Karpas-422 (cell line): ENCODE measurements around the gene FRZB. TPM values are rescaled to one million over a fixed set of nuclear protein-coding genes. Genes with fewer than 3 reads are reported as not detected.

ENCODE experiments used
- DNase-seq: peaks from one replicate; pipeline ENCODE4 v3.0.0-alpha.2; 2015
- H2AFZ ChIP-seq: fragments of 200-600 bp; sonication (generic); 2 replicates; pipeline ENCODE4 v1.6.1; 2014; ENCODE audit warnings: antibody characterized with exemption, low read length, mixed read lengths
- H3K27ac ChIP-seq: fragments of 200-600 bp; sonication (generic); 2 replicates; pipeline ENCODE4 v1.5.1; 2014; ENCODE audit warnings: mild to moderate bottlenecking, low read length, moderate library complexity
- H3K27me3 ChIP-seq: fragments of 200-600 bp; sonication (generic); 2 replicates; pipeline ENCODE4 v1.6.1; 2014; ENCODE audit warnings: low read length, mixed read lengths
- H3K36me3 ChIP-seq: fragments of 200-600 bp; sonication (generic); 2 replicates; pipeline ENCODE4 v1.6.1; 2014; ENCODE audit warnings: low read length, mixed read lengths; ENCODE audit not compliant: insufficient read depth
- H3K4me1 ChIP-seq: fragments of 200-600 bp; sonication (generic); 2 replicates; pipeline ENCODE4 v1.6.1; 2014; ENCODE audit warnings: mild to moderate bottlenecking, low read length, mixed read lengths
- H3K4me2 ChIP-seq: fragments of 200-600 bp; sonication (generic); 2 replicates; pipeline ENCODE4 v1.6.1; 2014; ENCODE audit warnings: low read length, low read depth, mild to moderate bottlenecking; ENCODE audit not compliant: poor library complexity, severe bottlenecking
- H3K4me3 ChIP-seq: fragments of 200-600 bp; sonication (generic); 2 replicates; pipeline ENCODE4 v1.5.1; 2014; ENCODE audit warnings: mild to moderate bottlenecking, antibody characterized with exemption, low read length, mixed read lengths
- H3K79me2 ChIP-seq: fragments of 200-600 bp; sonication (generic); 2 replicates; pipeline ENCODE4 v1.6.1; 2014; ENCODE audit warnings: mild to moderate bottlenecking, low read length, mixed read lengths
- H3K9ac ChIP-seq: fragments of 200-600 bp; sonication (generic); 2 replicates; pipeline ENCODE4 v1.6.0; 2014; ENCODE audit warnings: low read length
- H3K9me2 ChIP-seq: fragments of 200-600 bp; sonication (generic), shearing (Covaris generic); replicated peaks from 2 replicates; pipeline ENCODE4 v1.6.0; 2014; ENCODE audit warnings: mild to moderate bottlenecking, low read length, moderate library complexity; ENCODE audit not compliant: insufficient read depth
- H3K9me3 ChIP-seq: fragments of 300-700, 200-600 bp; sonication (generic); 2 replicates; pipeline ENCODE4 v1.6.1; 2014; ENCODE audit warnings: low read length, mixed read lengths
- H4K20me1 ChIP-seq: fragments of 200-600 bp; sonication (generic); 2 replicates; pipeline ENCODE4 v1.6.1; 2014; ENCODE audit warnings: mild to moderate bottlenecking, antibody characterized with exemption, low read length, low read depth; ENCODE audit not compliant: insufficient read depth
- total RNA-seq: library from RNA; depleted of rRNA; stranded (reverse); fragments of >200 nt; shearing (Covaris generic); gene quantifications from 2 replicates; pipeline ENCODE4 v1.2.3, GENCODE V29; 2014; ENCODE audit warnings: low replicate concordance

Gene FRZB
- total RNA-seq, 1 experiment from 2014 or later = not detected

- Histone ChIP-seq H3K4me1 (no peaks in the 10 kb centered on the region), H4K20me1 (no peaks in the 10 kb centered on the region), H3K9ac (no peak overlapping the region), H2AFZ (no peak overlapping the region), H3K27me3 (no peaks in the 10 kb centered on the region), H3K36me3 (no peaks in the 10 kb centered on the region), H3K27ac (no peak overlapping the region), H3K4me2 (no peak overlapping the region), H3K9me2 (no peaks in the 10 kb centered on the region), H3K4me3 (no peak overlapping the region), H3K9me3 (no peaks in the 10 kb centered on the region), H3K79me2 (no peaks in the 10 kb centered on the region)
- no peak for DNase-seq
Measured at GRCh38 chr2:182907081-182907830, 40.8 kb upstream of the FRZB start.

- Histone ChIP-seq H3K9me3 (no peaks in the 10 kb centered on the region), H3K4me3 (no peak overlapping the region), H3K36me3 (no peaks in the 10 kb centered on the region), H3K9ac (no peak overlapping the region), H3K4me2 (no peak overlapping the region), H4K20me1 (no peaks in the 10 kb centered on the region), H3K9me2 (no peaks in the 10 kb centered on the region), H3K79me2 (no peaks in the 10 kb centered on the region), H3K4me1 (no peaks in the 10 kb centered on the region), H2AFZ (no peak overlapping the region), H3K27ac (no peak overlapping the region), H3K27me3 (no peaks in the 10 kb centered on the region)
- DNase-seq = no peak
Measured at GRCh38 chr2:182906454-182906853, 40.0 kb upstream of the FRZB start.

DNA sequence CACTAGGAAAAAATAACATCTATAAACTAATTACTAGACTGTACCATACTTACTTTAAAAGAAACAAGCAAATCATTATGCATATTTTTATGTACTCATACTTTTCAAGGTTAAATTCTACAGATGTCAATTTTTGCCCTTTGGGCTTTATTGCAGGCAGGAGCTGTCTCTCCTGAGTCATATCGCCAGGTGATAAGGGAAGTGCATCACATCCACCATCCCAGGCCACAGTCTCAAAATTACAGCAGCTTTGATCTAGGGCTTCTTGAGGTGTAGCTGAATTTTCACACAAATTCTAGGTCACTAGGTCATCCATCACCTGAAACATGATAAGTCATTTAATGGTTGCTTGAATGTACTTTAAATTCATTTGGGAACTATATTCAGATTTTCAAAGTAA, 38.4 kb upstream of the FRZB start:
- no peak overlapping the region for H3K4me3 ChIP-seq
- no peaks in the 10 kb centered on the region for H3K4me1 ChIP-seq
- no peaks in the 10 kb centered on the region for H3K9me2 ChIP-seq
- H2AFZ ChIP-seq = no peak overlapping the region
- no peak overlapping the region for H3K4me2 ChIP-seq
- no peak for DNase-seq
- no peaks in the 10 kb centered on the region for H3K36me3 ChIP-seq
- no peaks in the 10 kb centered on the region for H3K79me2 ChIP-seq
- no peaks in the 10 kb centered on the region for H4K20me1 ChIP-seq
- H3K27ac ChIP-seq = no peak overlapping the region
- no peak overlapping the region for H3K9ac ChIP-seq
- H3K27me3 ChIP-seq = no peaks in the 10 kb centered on the region
- no peaks in the 10 kb centered on the region for H3K9me3 ChIP-seq

GRCh38 chr2:182903566-182903965, 37.1 kb upstream of the FRZB start:
- H4K20me1 ChIP-seq = no peaks in the 10 kb centered on the region
- no peak overlapping the region for H3K4me2 ChIP-seq
- no peaks in the 10 kb centered on the region for H3K79me2 ChIP-seq
- no peak overlapping the region for H3K27ac ChIP-seq
- H3K4me3 ChIP-seq = no peak overlapping the region
- no peaks in the 10 kb centered on the region for H3K27me3 ChIP-seq
- H2AFZ ChIP-seq = no peak overlapping the region
- no peaks in the 10 kb centered on the region for H3K9me3 ChIP-seq
- no peaks in the 10 kb centered on the region for H3K9me2 ChIP-seq
- no peak overlapping the region for H3K9ac ChIP-seq
- no peaks in the 10 kb centered on the region for H3K4me1 ChIP-seq
- no peaks in the 10 kb centered on the region for H3K36me3 ChIP-seq
- DNase-seq = no peak

- Histone ChIP-seq H2AFZ (no peak overlapping the region), H3K4me1 (no peaks in the 10 kb centered on the region), H4K20me1 (no peaks in the 10 kb centered on the region), H3K9ac (no peak overlapping the region), H3K4me3 (no peak overlapping the region), H3K4me2 (no peak overlapping the region), H3K79me2 (no peaks in the 10 kb centered on the region), H3K9me2 (no peaks in the 10 kb centered on the region), H3K9me3 (no peaks in the 10 kb centered on the region), H3K27ac (no peak overlapping the region), H3K27me3 (no peaks in the 10 kb centered on the region), H3K36me3 (no peaks in the 10 kb centered on the region)
- no peak for DNase-seq
Measured at GRCh38 chr2:182901748-182902147, 35.3 kb upstream of the FRZB start.

DNA sequence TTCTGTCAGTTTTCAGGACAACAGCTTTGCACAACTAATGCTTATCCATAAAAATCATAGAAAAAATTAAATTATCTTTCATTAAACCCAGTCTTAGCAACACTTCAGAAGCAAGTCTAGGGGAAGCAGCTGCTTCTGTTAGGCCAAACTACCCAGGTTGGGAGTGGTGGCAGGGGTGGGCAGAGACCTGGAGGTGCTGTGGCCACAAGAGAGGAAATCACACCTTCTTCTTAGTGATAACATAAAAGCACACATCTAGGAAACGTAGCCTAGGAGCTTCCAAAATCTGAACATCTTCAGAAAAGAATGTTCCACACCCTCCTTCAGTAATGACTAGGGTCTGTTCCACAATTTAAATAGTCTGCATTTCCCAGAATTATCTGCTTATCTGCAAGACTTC, 32.3 kb upstream of the FRZB start:
- Histone ChIP-seq H3K9me2 (no peaks in the 10 kb centered on the region), H2AFZ (no peak overlapping the region), H3K36me3 (no peaks in the 10 kb centered on the region), H3K9ac (no peak overlapping the region), H3K4me1 (no peaks in the 10 kb centered on the region), H3K4me3 (no peak overlapping the region), H3K9me3 (no peaks in the 10 kb centered on the region), H3K27me3 (no peaks in the 10 kb centered on the region), H3K79me2 (no peaks in the 10 kb centered on the region), H3K27ac (no peak overlapping the region), H3K4me2 (no peak overlapping the region), H4K20me1 (no peaks in the 10 kb centered on the region)
- no peak for DNase-seq

DNA sequence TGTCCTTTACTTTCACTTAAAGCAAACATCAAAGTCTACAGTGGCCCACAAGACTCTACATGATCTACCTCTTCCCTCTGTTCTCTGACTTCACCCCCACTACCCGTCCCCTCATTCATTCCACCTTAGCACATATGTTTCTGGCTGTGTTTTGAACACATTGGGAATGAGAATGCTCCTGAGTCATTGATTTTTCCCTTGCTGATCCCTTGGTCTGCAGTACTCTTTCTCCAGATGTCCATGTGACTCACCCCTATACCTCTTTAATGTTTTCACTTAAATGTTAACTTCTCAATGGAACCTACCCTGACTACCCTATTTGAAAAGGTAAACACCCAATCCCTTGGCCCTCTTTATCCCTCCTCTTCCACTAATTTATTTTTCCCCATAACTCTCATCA, 30.7 kb upstream of the FRZB start:
- H3K27me3 ChIP-seq = no peaks in the 10 kb centered on the region
- H3K9me2 ChIP-seq = no peaks in the 10 kb centered on the region
- H3K79me2 ChIP-seq = no peaks in the 10 kb centered on the region
- H3K4me1 ChIP-seq = no peaks in the 10 kb centered on the region
- no peak for DNase-seq
- H3K9me3 ChIP-seq = no peaks in the 10 kb centered on the region
- no peak overlapping the region for H2AFZ ChIP-seq
- no peak overlapping the region for H3K9ac ChIP-seq
- no peak overlapping the region for H3K4me2 ChIP-seq
- no peaks in the 10 kb centered on the region for H4K20me1 ChIP-seq
- no peak overlapping the region for H3K27ac ChIP-seq
- no peak overlapping the region for H3K4me3 ChIP-seq
- H3K36me3 ChIP-seq = no peaks in the 10 kb centered on the region

DNA sequence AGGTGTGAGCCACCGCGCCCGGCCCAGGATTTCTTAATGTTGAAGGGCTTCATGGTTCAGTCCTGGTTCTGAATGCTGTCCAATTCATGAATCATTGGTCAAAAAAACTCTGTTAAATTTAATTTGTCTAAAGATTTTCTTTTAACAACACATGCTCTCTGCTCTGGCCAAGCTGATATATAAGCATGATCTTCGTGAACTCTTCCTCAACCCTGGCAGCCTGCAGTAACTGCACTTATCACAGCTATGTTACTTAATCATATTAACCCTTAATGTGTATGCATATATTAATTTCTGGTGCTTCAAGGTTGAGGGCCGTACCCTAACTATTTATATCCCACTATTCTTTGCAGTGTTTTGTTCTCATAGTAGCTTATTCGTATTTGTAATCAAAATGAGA, 29.4 kb upstream of the FRZB start:
- Histone ChIP-seq H3K9me2 (no peaks in the 10 kb centered on the region), H3K27ac (no peak overlapping the region), H3K36me3 (no peaks in the 10 kb centered on the region), H4K20me1 (no peaks in the 10 kb centered on the region), H3K79me2 (no peaks in the 10 kb centered on the region), H3K27me3 (no peaks in the 10 kb centered on the region), H3K4me2 (no peak overlapping the region), H3K9me3 (no peaks in the 10 kb centered on the region), H2AFZ (no peak overlapping the region), H3K4me3 (no peak overlapping the region), H3K4me1 (no peaks in the 10 kb centered on the region), H3K9ac (no peak overlapping the region)
- DNase-seq = no peak
